GM12878 (cell line): ENCODE data around the gene SMC5. TPM values are rescaled to one million over a fixed set of nuclear protein-coding genes. Genes with fewer than 3 reads are reported as not detected.

Source experiments
- ATAC-seq: fragments of 200-7000 bp; cut with Tn5 transposase; 3 replicates; pipeline ENCODE4 v1.9.1; 2020; ENCODE audit warnings: mild to moderate bottlenecking, moderate library complexity
- BruUV-seq: library from RNA; stranded (reverse); fragments of 400-500 nt; replicated peaks from 2 replicates; lab custom pipeline; 2021; lab: Mats Ljungman, UMichigan
- CTCF ChIA-PET: fragments of 300-600 bp; sonication (Branson Sonifier 250); formaldehyde crosslinking; extraction: SDS; loops from one replicate; lab custom pipeline; 2021; ENCODE audit warnings: inconsistent platforms; lab: Yijun Ruan, JAX
- POLR2A ChIA-PET: fragments of 350-600 bp; formaldehyde crosslinking; extraction: SDS; loops from one replicate; lab custom pipeline; 2021; ENCODE audit warnings: inconsistent platforms; lab: Charles Lee
- RAD21 ChIA-PET: fragments of 300-600 bp; sonication (Branson Sonifier 250); formaldehyde crosslinking; loops from one replicate; lab custom pipeline; 2023; ENCODE audit warnings: antibody characterized with exemption; ENCODE audit not compliant: unreplicated experiment; lab: Charles Lee
- SMC1A ChIA-PET: fragments of 300-600 bp; sonication (Branson Sonifier 250); formaldehyde crosslinking; loops from one replicate; lab custom pipeline; 2023; ENCODE audit not compliant: unreplicated experiment, uncharacterized antibody; lab: Charles Lee
- DNase-seq: peaks from one replicate; pipeline ENCODE4 v3.0.0-alpha.2; 2011; ENCODE audit warnings: low read depth, low spot score
- FAIRE-seq: peaks from 3 replicates; lab custom pipeline; 2011; peaks lifted over from hg19 to GRCh38; lab: Jason Lieb, UNC
- H2AFZ ChIP-seq: 2 replicates; pipeline ENCODE4 v1.6.0; 2011; ENCODE audit warnings: low read depth, low read length, control low read depth; ENCODE audit not compliant: control insufficient read depth
- H3K27ac ChIP-seq: 2 replicates; pipeline ENCODE4 v1.5.1; 2011; ENCODE audit warnings: control low read depth; ENCODE audit not compliant: control insufficient read depth, insufficient read depth
- H3K27me3 ChIP-seq, 2 experiments: replicated peaks in 1 of 2; 2 replicates each; pipeline versions ENCODE4 v1.6.0 to v1.6.1; 2011; ENCODE audit warnings: low read length in 1 of 2; ENCODE audit not compliant: control insufficient read depth in 2 of 2, insufficient read depth in 2 of 2
- H3K36me3 ChIP-seq, 2 experiments: 2 replicates each; pipeline ENCODE4 v1.5.1; 2011; ENCODE audit warnings: low read length in 1 of 2; ENCODE audit not compliant: control insufficient read depth in 2 of 2, insufficient read depth in 2 of 2
- H3K4me1 ChIP-seq: 2 replicates; pipeline ENCODE4 v1.6.1; 2011; ENCODE audit warnings: mild to moderate bottlenecking, low read length, moderate library complexity, mixed read lengths; ENCODE audit not compliant: control insufficient read depth, insufficient read depth
- H3K4me2 ChIP-seq: 2 replicates; pipeline ENCODE4 v1.6.0; 2011; ENCODE audit warnings: control low read depth; ENCODE audit not compliant: control insufficient read depth, insufficient read depth
- H3K4me3 ChIP-seq: fragments of 200-600 bp; sonication (generic); 2 replicates; pipeline ENCODE4 v1.5.1; 2016
- H3K79me2 ChIP-seq: 2 replicates; pipeline ENCODE4 v1.6.0; 2011; ENCODE audit warnings: low read length; ENCODE audit not compliant: control insufficient read depth, insufficient read depth
- H3K9ac ChIP-seq: 2 replicates; pipeline ENCODE4 v1.8.0; 2011; ENCODE audit warnings: low read length, control low read depth, mixed read lengths; ENCODE audit not compliant: control insufficient read depth, insufficient read depth
- H3K9me3 ChIP-seq: replicated peaks from 3 replicates; pipeline ENCODE4 v1.5.1; 2011; ENCODE audit warnings: mild to moderate bottlenecking, low read length; ENCODE audit not compliant: control insufficient read depth, insufficient read depth
- H4K20me1 ChIP-seq: 2 replicates; pipeline ENCODE4 v1.6.0; 2011; ENCODE audit not compliant: control insufficient read depth, insufficient read depth
- BACH1 ChIP-seq: fragments of 450-650 bp; IDR thresholded peaks from 2 replicates; pipeline ENCODE4 v1.6.1; 2017; ENCODE audit warnings: mild to moderate bottlenecking, borderline replicate concordance
- CEBPZ ChIP-seq: fragments of 150-350 bp; IDR thresholded peaks from 2 replicates; pipeline ENCODE4 v1.6.1; 2016; ENCODE audit warnings: low read depth, low read length
- EED ChIP-seq: sonication (generic); IDR thresholded peaks from 2 replicates; pipeline ENCODE4 v1.6.1; 2016; ENCODE audit warnings: antibody characterized with exemption, low read depth
- EP300 ChIP-seq, 2 experiments: fragments of 150-350 bp in 1 of 2; IDR thresholded peaks; 2 replicates each; pipeline ENCODE4 v1.6.1; 2011 to 2012; ENCODE audit warnings: low read depth in 2 of 2, low read length in 2 of 2, borderline replicate concordance in 1 of 2, improper control_type of control experiment in 1 of 2, inconsistent platforms in 1 of 2; ENCODE audit not compliant: control insufficient read depth in 1 of 2
- ETV6 ChIP-seq, 2 experiments: fragments of 450-650 bp in 1 of 2; IDR thresholded peaks in 1 of 2; conservative IDR thresholded peaks in 1 of 2; 2 replicates each; pipeline ENCODE4 v1.6.1; 2014; ENCODE audit warnings: antibody characterized with exemption in 1 of 2, borderline replicate concordance in 1 of 2, low read depth in 1 of 2, mild to moderate bottlenecking in 1 of 2, moderate library complexity in 1 of 2
- FOXM1 ChIP-seq: IDR thresholded peaks from 2 replicates; pipeline ENCODE4 v1.6.1; 2012; ENCODE audit warnings: low read depth, mild to moderate bottlenecking, inconsistent platforms, low read length, moderate library complexity
- KLF5 ChIP-seq: fragments of 450-650 bp; IDR thresholded peaks from 2 replicates; pipeline ENCODE4 v1.6.1; 2014; ENCODE audit warnings: mild to moderate bottlenecking; ENCODE audit not compliant: partially characterized antibody
- MLLT1 ChIP-seq: fragments of 450-650 bp; IDR thresholded peaks from 2 replicates; pipeline ENCODE4 v1.6.1; 2016; ENCODE audit warnings: mild to moderate bottlenecking
- SREBF2 ChIP-seq: IDR thresholded peaks from 2 replicates; pipeline ENCODE4 v1.6.1; 2012; ENCODE audit warnings: mild to moderate bottlenecking, low read length
- ZBTB11 ChIP-seq: fragments of 450-650 bp; formaldehyde crosslinking; IDR thresholded peaks from 2 replicates; pipeline ENCODE4 v1.5.0; 2022; ENCODE audit warnings: mild to moderate bottlenecking, missing genetic modification characterization
- ZNF274 ChIP-seq: IDR thresholded peaks from one replicate; pipeline ENCODE4 v1.8.0; 2011; ENCODE audit not compliant: insufficient read length, insufficient read depth
- WGBS: methylation state at CpG from one replicate; pipeline ENCODE4 v1.1.6; 2016; ENCODE audit warnings: low lambda C conversion rate; ENCODE audit not compliant: insufficient replicate concordance, insufficient coverage; ENCODE audit errors: missing lambda C conversion rate; 5-methylcytosine and 5-hydroxymethylcytosine counted together
- in situ Hi-C: fragments of 300-500 bp; cut with MboI; formaldehyde crosslinking; loops from 9 replicates; pipeline ENCODE4 v1.14.3; 2018; ENCODE audit warnings: mixed read lengths
- intact Hi-C: fragments of 100-400 bp; cut with micrococcal nuclease; formaldehyde crosslinking; loops from one replicate; pipeline ENCODE4 v1.14.2; 2022; ENCODE audit not compliant: unreplicated experiment
- polyA plus RNA-seq, 11 experiments: library from polyadenylated mRNA; depleted of rRNA in 4 of 11; unstranded in 6 of 11; stranded (reverse) in 5 of 11; fragments of >200 nt; fragmentation: Nextera tagmentation in 4 of 11; fragmentation: Illumina TruSeq in 1 of 11; extraction: Ambion mirVana in 4 of 11; extraction: Trizol in 1 of 11; gene quantifications; 1 replicate in 1 of 11; 2 replicates in 10 of 11; pipeline versions ENCODE4 v1.2.1 to v1.2.3, GENCODE V29; 2011 to 2016; ENCODE audit warnings: inconsistent platforms in 2 of 11, missing spikeins in 2 of 11, low read depth in 1 of 11
- total RNA-seq, 4 experiments: library from RNA; depleted of rRNA in 3 of 4; stranded (reverse); fragments of >200 nt in 3 of 4; fragmentation: Illumina TruSeq in 1 of 4; extraction: Trizol in 1 of 4; gene quantifications; 2 replicates each; pipeline versions ENCODE4 v1.2.1 to v1.2.3, GENCODE V29; 2013 to 2021

SMC5 gene
- total and polyA plus RNA-seq, 10 of the 15 experiments (the other 5 are each of a cell fraction or from before 2014, with no cell fraction given), result 6.5 to 47.1 (median 22.9) TPM

- TF ChIP-seq EP300 (IDR thresholded peaks at IDR 0.05; ENCODE audit: borderline replicate concordance in 1 of 2, control insufficient read depth in 1 of 2, low read depth in 2 of 2, low read length in 2 of 2), result no peak
Observed at GRCh38 chr9:70290626-70291025, 31.8 kb downstream of the SMC5 start (continued).

- in situ Hi-C loops (no loop called here), intact Hi-C loops (no loop called here)
- no peak overlapping the region for H3K4me2 ChIP-seq
- H3K27me3 ChIP-seq, result no peaks in the 10 kb centered on the region
- no peaks in the 10 kb centered on the region for H4K20me1 ChIP-seq
- ChIA-PET CTCF (no interaction called here), RAD21 (no interaction called here), SMC1A (interaction anchor here (1.2 kb wide), 1 partner anchor 9 kb away, joined by 3 read pairs; no protein-coding TSS in a partner anchor), POLR2A (no interaction called here)
- 100% methylated on average over 1 of the region's 1 CpG for WGBS
- no peak overlapping the region for H3K27ac ChIP-seq
- H3K9me3 ChIP-seq, result peaks cover 13% of the 10 kb centered on the region
- FAIRE-seq (no peak), DNase-seq (no peak), ATAC-seq (no peak)
- no TSS peak for BruUV-seq
- no peak overlapping the region for H3K9ac ChIP-seq
- no peak overlapping the region for H2AFZ ChIP-seq
- peaks cover 4 to 6% of the 10 kb centered on the region in 2 experiments; a peak in 3 of 4 replicates for H3K36me3 ChIP-seq
- no peak overlapping the region for H3K4me3 ChIP-seq
- TF ChIP-seq ETV6 (conservative IDR thresholded peaks at IDR 0.05 in 1 of 2, IDR thresholded peaks at IDR 0.05 in 1 of 2; ENCODE audit: borderline replicate concordance in 1 of 2, low read depth in 1 of 2) (no peak), MLLT1 (no peak), ZNF274 (no peak), EED (no peak), CEBPZ (no peak), BACH1 (no peak), KLF5 (no peak), FOXM1 (no peak), ZBTB11 (CRISPR knock-in tag) (no peak), SREBF2 (no peak)
- H3K79me2 ChIP-seq, result no peaks in the 10 kb centered on the region
- H3K4me1 ChIP-seq, result no peaks in the 10 kb centered on the region
Observed at GRCh38 chr9:70291446-70291845, 32.7 kb downstream of the SMC5 start.
